ENCODE data around the gene IFT27.

The IFT27 gene, protein sequence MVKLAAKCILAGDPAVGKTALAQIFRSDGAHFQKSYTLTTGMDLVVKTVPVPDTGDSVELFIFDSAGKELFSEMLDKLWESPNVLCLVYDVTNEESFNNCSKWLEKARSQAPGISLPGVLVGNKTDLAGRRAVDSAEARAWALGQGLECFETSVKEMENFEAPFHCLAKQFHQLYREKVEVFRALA

DNA sequence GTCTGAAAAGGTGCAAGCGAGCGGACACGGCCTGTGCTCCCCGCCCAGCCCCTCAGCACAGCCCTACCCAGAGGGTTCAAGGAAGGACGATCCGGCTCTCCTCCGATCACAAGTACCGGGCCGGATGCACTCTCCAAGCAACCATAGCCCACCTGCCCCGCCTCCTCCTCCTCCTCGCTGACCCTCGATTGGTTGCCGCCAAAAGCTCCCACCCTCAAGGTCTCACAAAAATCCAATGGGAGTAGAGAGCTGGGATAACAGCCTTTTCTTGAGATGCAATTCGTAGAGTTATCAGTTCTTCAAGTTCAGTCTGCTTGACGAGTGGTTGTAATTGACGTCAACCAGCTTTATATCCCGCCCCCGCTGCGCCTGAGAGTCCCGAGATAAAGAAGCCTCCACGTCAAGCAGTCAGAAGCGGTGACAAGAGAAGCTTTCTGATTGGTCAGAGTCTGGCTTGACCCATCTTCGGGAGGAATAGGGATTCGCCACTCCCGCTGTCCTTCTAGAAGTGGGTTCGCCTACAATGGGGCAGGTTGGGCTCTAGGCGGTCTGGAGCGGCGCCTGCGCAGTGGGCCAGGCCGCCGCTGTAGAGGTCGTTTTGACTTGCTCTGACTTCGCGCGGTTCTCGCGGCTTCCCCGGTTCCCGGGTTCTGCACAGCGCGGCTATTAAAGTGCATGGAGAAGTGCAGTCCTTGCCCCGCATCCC is at the start of gene IFT27:
Gene IFT27, minus strand, starts transcription at position 156 of the 706 bp plus-strand sequence. CDS start 412 bp downstream, outside the sequence.
- DNase-seq (ENCODE audit: extremely low spot score), result peak; percentile 100
- ChIA-PET CTCF (interaction anchor here (0.8 to 21.5 kb wide), 12 partner anchors 8 to 425 kb away, joined by 3 to 164 read pairs (median 4); no protein-coding TSS in a partner anchor), POLR2A (interaction anchor here (0.6 to 0.9 kb wide), 4 partner anchors 11 to 354 kb away, joined by 3 read pairs; no protein-coding TSS in a partner anchor)
- no peak for TF ChIP-seq CTCF (IDR thresholded peaks at IDR 0.05; ENCODE audit: control extremely low read depth, extremely low read depth, low read depth, missing control alignments)

- POLR2A ChIA-PET, result no interaction called here
Observed at GRCh38 chr22:36824655-36825054, 48.7 kb upstream of the IFT27 start.

DNA sequence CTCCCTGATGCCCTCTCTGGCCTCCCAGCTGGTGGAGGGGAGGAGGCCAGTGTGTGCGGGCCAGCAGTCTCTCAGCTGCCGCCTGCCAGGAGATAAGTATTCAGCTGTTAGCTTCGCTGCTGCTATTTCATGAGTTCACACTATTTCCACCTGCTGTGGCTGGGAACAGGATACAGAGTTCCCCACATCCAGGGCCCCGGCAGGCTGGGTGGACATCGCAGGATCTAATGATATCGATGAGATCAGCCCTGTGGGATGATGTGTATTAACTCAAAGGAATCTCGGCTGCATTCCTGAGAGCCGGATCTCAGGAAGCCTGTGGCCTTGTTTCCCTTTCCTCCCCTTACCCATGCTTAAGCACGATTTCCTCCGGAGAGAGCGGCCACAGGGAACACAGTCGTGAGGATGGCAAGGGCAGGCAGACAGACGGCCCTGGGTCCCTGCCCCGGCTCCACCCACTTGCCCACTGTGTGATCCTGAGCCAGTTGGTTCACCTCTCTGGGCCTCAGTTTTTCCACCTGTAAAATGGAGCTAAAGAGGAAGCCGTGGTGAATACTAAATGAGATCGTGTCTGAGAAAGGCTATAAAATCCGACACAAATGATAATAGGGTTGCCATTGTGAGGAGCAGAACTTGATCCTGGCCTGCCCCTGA is 47.4 kb upstream of the IFT27 start:
- no peak for TF ChIP-seq CTCF (IDR thresholded peaks at IDR 0.05; ENCODE audit: control extremely low read depth, extremely low read depth, low read depth, missing control alignments)
- ChIA-PET CTCF (interaction anchor here (2.1 kb wide), 1 partner anchor 33 kb away, joined by 7 read pairs; no protein-coding TSS in a partner anchor), POLR2A (no interaction called here)
- DNase-seq (ENCODE audit: extremely low spot score), result no peak

More at GRCh38 chr22:36824655-36825054, 48.7 kb upstream of the IFT27 start:
- DNase-seq (ENCODE audit: extremely low spot score), result no peak
- CTCF ChIA-PET, result no interaction called here
- no peak for TF ChIP-seq CTCF (IDR thresholded peaks at IDR 0.05; ENCODE audit: control extremely low read depth, extremely low read depth, low read depth, missing control alignments)

GRCh38 chr22:36822581-36822980 is 46.7 kb upstream of the IFT27 start:
- ChIA-PET CTCF (interaction anchor here (2.1 kb wide), 1 partner anchor 33 kb away, joined by 7 read pairs; no protein-coding TSS in a partner anchor), POLR2A (no interaction called here)
- TF ChIP-seq CTCF (IDR thresholded peaks at IDR 0.05; ENCODE audit: control extremely low read depth, extremely low read depth, low read depth, missing control alignments), result no peak
- no peak for DNase-seq (ENCODE audit: extremely low spot score)

DNA sequence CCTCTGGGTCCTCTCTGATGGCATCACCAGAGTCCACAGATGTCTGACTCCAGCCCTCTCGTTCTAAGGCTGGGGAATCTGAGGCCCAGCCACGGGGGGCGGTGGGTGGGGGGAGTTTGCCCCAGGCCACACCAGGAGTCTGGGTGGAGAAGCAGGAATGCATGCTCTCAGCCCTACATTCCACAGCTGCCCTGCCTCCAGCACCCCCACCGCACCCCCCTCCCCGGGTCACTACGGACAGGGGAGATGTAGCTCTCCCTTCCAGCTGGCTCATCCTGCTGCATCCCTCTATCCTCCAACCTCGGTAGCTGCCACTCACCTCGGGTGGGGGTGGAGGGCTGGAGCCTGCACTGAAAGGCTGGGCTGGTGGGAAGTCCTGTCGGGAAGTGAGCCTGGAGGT is 43.2 kb upstream of the IFT27 start:
- DNase-seq (ENCODE audit: extremely low spot score), result no peak
- POLR2A ChIA-PET, result no interaction called here
- TF ChIP-seq CTCF (IDR thresholded peaks at IDR 0.05; ENCODE audit: control extremely low read depth, extremely low read depth, low read depth, missing control alignments), result no peak
- CTCF ChIA-PET, result interaction anchor here (1.3 to 1.8 kb wide), 5 partner anchors 21 to 37 kb away, joined by 3 to 7 read pairs (median 4); no protein-coding TSS in a partner anchor

DNA sequence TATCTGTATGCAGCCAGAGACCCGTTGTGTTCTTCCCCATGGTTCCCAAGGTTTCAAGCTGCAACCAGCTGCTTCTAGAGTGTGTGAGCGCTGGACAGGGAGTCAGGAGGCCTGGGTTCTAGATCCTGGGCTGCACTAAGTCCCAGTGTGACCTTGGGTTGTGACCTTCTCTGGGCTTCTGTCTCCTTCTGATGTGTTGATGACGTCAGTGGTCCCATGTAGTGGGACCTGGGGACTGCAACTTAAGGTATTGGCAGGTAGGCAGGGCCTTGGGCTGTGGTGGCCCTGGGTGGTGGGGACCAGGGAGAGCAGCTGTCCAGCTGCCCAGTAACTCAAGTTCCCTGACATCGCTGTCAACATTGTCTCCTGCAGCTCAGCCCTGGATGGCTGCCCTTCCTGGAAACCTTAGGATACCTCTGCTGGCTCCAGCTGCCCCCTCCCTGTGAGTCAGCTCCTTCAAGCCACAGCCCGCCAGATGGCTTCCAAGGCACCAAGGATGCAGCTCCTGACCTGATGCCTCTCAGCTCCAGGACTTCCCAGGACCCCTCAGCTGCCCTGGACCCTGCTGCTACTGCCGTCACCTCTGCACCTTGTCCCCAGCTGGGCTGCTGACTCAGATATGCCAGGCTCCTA is 42.2 kb upstream of the IFT27 start:
- ChIA-PET POLR2A (no interaction called here), CTCF (interaction anchor here (1.0 to 1.8 kb wide), 7 partner anchors 9 to 160 kb away, joined by 3 to 7 read pairs (median 4); no protein-coding TSS in a partner anchor)
- DNase-seq (ENCODE audit: extremely low spot score), result no peak
- no peak for TF ChIP-seq CTCF (IDR thresholded peaks at IDR 0.05; ENCODE audit: control extremely low read depth, extremely low read depth, low read depth, missing control alignments)

Measured in GM10248 (cell line).